Measurements from ENCODE around the gene THTPA. TPM values are rescaled to one million over a fixed set of nuclear protein-coding genes. Genes with fewer than 3 reads are reported as not detected.
"Not testable (repeated sequence)": the region's sequence is repeated elsewhere in the genome, so short reads cannot be mapped to it uniquely, and the experiment has no call there.

The THTPA gene
- total RNA-seq, 1 donor = 11.5 TPM

- Histone ChIP-seq H3K4me3 (ENCODE audit: low read length) (no peak within 1 kb of the TSS), H3K9me3 (ENCODE audit: low read depth, low read length) (no peaks in the 10 kb centered on the region), H3K4me1 (ENCODE audit: insufficient read depth, low read length) (peaks cover 11% of the 10 kb centered on the region), H3K27me3 (ENCODE audit: insufficient read depth, low read length) (peaks cover 44% of the 10 kb centered on the region)
Observed at GRCh38 chr14:23578560-23579310, 22.7 kb downstream of the THTPA start, which contains the start of gene JPH4. Gene JPH4 (minus strand): TSS chr14:23578790. CDS start chr14:23577453, 1,337 bp downstream.

- H3K27me3 ChIP-seq (ENCODE audit: insufficient read depth, low read length) = peaks cover 44% of the 10 kb centered on the region
Observed at GRCh38 chr14:23579311-23579630, 23.2 kb downstream of the THTPA start.

GRCh38 chr14:23579739-23580138 is 23.7 kb downstream of the THTPA start:
- H3K9me3 ChIP-seq (ENCODE audit: low read depth, low read length) = no peaks in the 10 kb centered on the region
- peaks cover 11% of the 10 kb centered on the region for H3K4me1 ChIP-seq (ENCODE audit: insufficient read depth, low read length)
- H3K27me3 ChIP-seq (ENCODE audit: insufficient read depth, low read length) = peaks cover 43% of the 10 kb centered on the region
- no peak overlapping the region for H3K4me3 ChIP-seq (ENCODE audit: low read length)

More at GRCh38 chr14:23579311-23579630, 23.2 kb downstream of the THTPA start:
- H3K4me3 ChIP-seq (ENCODE audit: low read length) = no peak overlapping the region
- H3K4me1 ChIP-seq (ENCODE audit: insufficient read depth, low read length) = peaks cover 11% of the 10 kb centered on the region
- no peaks in the 10 kb centered on the region for H3K9me3 ChIP-seq (ENCODE audit: low read depth, low read length)

- no peaks in the 10 kb centered on the region for H3K9me3 ChIP-seq (ENCODE audit: low read depth, low read length)
- H3K4me3 ChIP-seq (ENCODE audit: low read length) = no peak overlapping the region
- H3K4me1 ChIP-seq (ENCODE audit: insufficient read depth, low read length) = peaks cover 11% of the 10 kb centered on the region
- H3K27me3 ChIP-seq (ENCODE audit: insufficient read depth, low read length) = peaks cover 37% of the 10 kb centered on the region
Observed at GRCh38 chr14:23580152-23580926, 24.3 kb downstream of the THTPA start.

GRCh38 chr14:23580948-23581281 is 24.8 kb downstream of the THTPA start:
- Histone ChIP-seq H3K4me3 (ENCODE audit: low read length) (no peak overlapping the region), H3K9me3 (ENCODE audit: low read depth, low read length) (no peaks in the 10 kb centered on the region), H3K4me1 (ENCODE audit: insufficient read depth, low read length) (peaks cover 11% of the 10 kb centered on the region), H3K27me3 (ENCODE audit: insufficient read depth, low read length) (peaks cover 32% of the 10 kb centered on the region)

- H3K9me3 ChIP-seq (ENCODE audit: low read depth, low read length) = no peaks in the 10 kb centered on the region
- peaks cover 15% of the 10 kb centered on the region for H3K27me3 ChIP-seq (ENCODE audit: insufficient read depth, low read length)
Observed at GRCh38 chr14:23582906-23583760, 27.1 kb downstream of the THTPA start.

GRCh38 chr14:23583761-23584526 is 27.9 kb downstream of the THTPA start:
- not testable (repeated sequence) for H3K9me3 ChIP-seq (ENCODE audit: low read depth, low read length); H3K4me3 ChIP-seq (ENCODE audit: low read length); H3K4me1 ChIP-seq (ENCODE audit: insufficient read depth, low read length); H3K27me3 ChIP-seq (ENCODE audit: insufficient read depth, low read length)

More at GRCh38 chr14:23582906-23583760, 27.1 kb downstream of the THTPA start:
- H3K4me1 ChIP-seq (ENCODE audit: insufficient read depth, low read length) = no peaks in the 10 kb centered on the region
- no peak overlapping the region for H3K4me3 ChIP-seq (ENCODE audit: low read length)

- H3K4me3 ChIP-seq (ENCODE audit: low read length); H3K27me3 ChIP-seq (ENCODE audit: insufficient read depth, low read length); H3K4me1 ChIP-seq (ENCODE audit: insufficient read depth, low read length); H3K9me3 ChIP-seq (ENCODE audit: low read depth, low read length): not testable (repeated sequence)
Observed at GRCh38 chr14:23584527-23585203, 28.6 kb downstream of the THTPA start.

- H3K4me1 ChIP-seq (ENCODE audit: insufficient read depth, low read length) = peaks cover 5% of the 10 kb centered on the region
- H3K9me3 ChIP-seq (ENCODE audit: low read depth, low read length) = no peaks in the 10 kb centered on the region
- no peaks in the 10 kb centered on the region for H3K27me3 ChIP-seq (ENCODE audit: insufficient read depth, low read length)
- no peak overlapping the region for H3K4me3 ChIP-seq (ENCODE audit: low read length)
Observed at GRCh38 chr14:23588884-23589598, 33.0 kb downstream of the THTPA start.

- H3K4me1 ChIP-seq (ENCODE audit: insufficient read depth, low read length) = peaks cover 5% of the 10 kb centered on the region
- no peak overlapping the region for H3K4me3 ChIP-seq (ENCODE audit: low read length)
- H3K27me3 ChIP-seq (ENCODE audit: insufficient read depth, low read length) = no peaks in the 10 kb centered on the region
- no peaks in the 10 kb centered on the region for H3K9me3 ChIP-seq (ENCODE audit: low read depth, low read length)
Observed at GRCh38 chr14:23589606-23590005, 33.5 kb downstream of the THTPA start.

GRCh38 chr14:23590198-23590597 is 34.1 kb downstream of the THTPA start:
- Histone ChIP-seq H3K4me3 (ENCODE audit: low read length) (no peak overlapping the region), H3K4me1 (ENCODE audit: insufficient read depth, low read length) (peaks cover 5% of the 10 kb centered on the region), H3K27me3 (ENCODE audit: insufficient read depth, low read length) (no peaks in the 10 kb centered on the region), H3K9me3 (ENCODE audit: low read depth, low read length) (no peaks in the 10 kb centered on the region)

GRCh38 chr14:23594191-23594590 is 38.1 kb downstream of the THTPA start:
- not testable (repeated sequence) for H3K4me1 ChIP-seq (ENCODE audit: insufficient read depth, low read length); H3K27me3 ChIP-seq (ENCODE audit: insufficient read depth, low read length); H3K9me3 ChIP-seq (ENCODE audit: low read depth, low read length); H3K4me3 ChIP-seq (ENCODE audit: low read length)

- Histone ChIP-seq H3K4me1 (ENCODE audit: insufficient read depth, low read length) (no peaks in the 10 kb centered on the region), H3K27me3 (ENCODE audit: insufficient read depth, low read length) (no peaks in the 10 kb centered on the region), H3K4me3 (ENCODE audit: low read length) (no peak overlapping the region)
Observed at GRCh38 chr14:23600322-23600707, 44.2 kb downstream of the THTPA start.

GRCh38 chr14:23600806-23601205 is 44.7 kb downstream of the THTPA start:
- Histone ChIP-seq H3K4me3 (ENCODE audit: low read length) (no peak overlapping the region), H3K9me3 (ENCODE audit: low read depth, low read length) (no peaks in the 10 kb centered on the region), H3K27me3 (ENCODE audit: insufficient read depth, low read length) (no peaks in the 10 kb centered on the region), H3K4me1 (ENCODE audit: insufficient read depth, low read length) (no peaks in the 10 kb centered on the region)

More at GRCh38 chr14:23600322-23600707, 44.2 kb downstream of the THTPA start:
- H3K9me3 ChIP-seq (ENCODE audit: low read depth, low read length) = no peaks in the 10 kb centered on the region
